ENCODE data around the gene AUTS2. TPM values are rescaled to one million over a fixed set of nuclear protein-coding genes. Genes with fewer than 3 reads are reported as not detected.

AUTS2 gene
- total and polyA plus RNA-seq, 2 of the 8 experiments (the other 6 are each of a cell fraction or from before 2014, with no cell fraction given): 25.9 to 101 TPM

DNA sequence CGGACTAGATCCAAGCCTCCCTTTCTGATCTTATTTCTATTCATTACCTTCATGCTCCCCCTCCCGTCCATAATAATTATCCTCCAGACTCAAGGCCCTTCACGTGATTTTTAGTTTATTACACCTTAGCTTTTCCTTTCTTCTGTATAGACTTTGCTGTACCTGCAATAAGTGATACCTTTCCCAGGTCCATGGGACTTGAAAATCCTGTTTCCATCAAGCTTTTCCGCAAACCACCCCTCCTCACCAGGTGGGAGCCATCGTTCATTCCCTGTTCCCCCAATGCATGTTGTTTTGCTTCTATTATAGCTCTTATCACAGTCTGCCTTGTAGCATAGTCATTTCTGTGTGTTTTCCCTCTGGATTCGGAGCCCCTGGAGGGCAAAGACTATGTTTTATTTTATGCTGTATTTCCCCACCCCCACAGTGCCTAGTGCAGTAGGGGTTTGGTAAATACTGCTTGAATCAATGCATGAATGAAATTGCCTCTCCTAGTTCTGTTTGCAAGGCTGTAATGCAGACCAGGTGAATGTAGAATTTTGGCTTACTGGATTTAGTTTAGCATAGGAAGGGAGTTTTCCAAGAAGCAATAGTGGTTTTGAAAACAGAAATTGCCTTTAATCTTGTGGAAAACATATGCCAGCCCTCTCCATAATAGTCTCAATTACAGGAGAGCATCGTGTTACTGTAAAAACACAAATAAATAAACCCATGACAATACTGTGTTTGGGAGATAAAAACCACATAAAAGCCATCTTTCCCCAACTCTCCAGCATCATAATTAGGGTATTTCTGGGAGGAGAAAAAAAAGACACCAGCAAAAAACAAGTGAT, 213.4 kb downstream of the AUTS2 start (continued):
- TF ChIP-seq, protein P1, sequence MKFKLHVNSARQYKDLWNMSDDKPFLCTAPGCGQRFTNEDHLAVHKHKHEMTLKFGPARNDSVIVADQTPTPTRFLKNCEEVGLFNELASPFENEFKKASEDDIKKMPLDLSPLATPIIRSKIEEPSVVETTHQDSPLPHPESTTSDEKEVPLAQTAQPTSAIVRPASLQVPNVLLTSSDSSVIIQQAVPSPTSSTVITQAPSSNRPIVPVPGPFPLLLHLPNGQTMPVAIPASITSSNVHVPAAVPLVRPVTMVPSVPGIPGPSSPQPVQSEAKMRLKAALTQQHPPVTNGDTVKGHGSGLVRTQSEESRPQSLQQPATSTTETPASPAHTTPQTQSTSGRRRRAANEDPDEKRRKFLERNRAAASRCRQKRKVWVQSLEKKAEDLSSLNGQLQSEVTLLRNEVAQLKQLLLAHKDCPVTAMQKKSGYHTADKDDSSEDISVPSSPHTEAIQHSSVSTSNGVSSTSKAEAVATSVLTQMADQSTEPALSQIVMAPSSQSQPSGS (IDR thresholded peaks at IDR 0.05; ENCODE audit: low read length): no peak
- TF ChIP-seq CBX8 (IDR thresholded peaks at IDR 0.05; ENCODE audit: borderline replicate concordance, low read depth, low read length) (no peak), KDM1A (IDR thresholded peaks at IDR 0.05; ENCODE audit: borderline replicate concordance, low read length) (no peak), EP300 (IDR thresholded peaks at IDR 0.05; ENCODE audit: borderline replicate concordance in 1 of 2, low read depth in 2 of 2, low read length in 2 of 2) (no peak), E2F6 (IDR thresholded peaks at IDR 0.05) (no peak)
